Measurements from ENCODE around the gene ZSWIM6.

ZSWIM6 gene

DNA sequence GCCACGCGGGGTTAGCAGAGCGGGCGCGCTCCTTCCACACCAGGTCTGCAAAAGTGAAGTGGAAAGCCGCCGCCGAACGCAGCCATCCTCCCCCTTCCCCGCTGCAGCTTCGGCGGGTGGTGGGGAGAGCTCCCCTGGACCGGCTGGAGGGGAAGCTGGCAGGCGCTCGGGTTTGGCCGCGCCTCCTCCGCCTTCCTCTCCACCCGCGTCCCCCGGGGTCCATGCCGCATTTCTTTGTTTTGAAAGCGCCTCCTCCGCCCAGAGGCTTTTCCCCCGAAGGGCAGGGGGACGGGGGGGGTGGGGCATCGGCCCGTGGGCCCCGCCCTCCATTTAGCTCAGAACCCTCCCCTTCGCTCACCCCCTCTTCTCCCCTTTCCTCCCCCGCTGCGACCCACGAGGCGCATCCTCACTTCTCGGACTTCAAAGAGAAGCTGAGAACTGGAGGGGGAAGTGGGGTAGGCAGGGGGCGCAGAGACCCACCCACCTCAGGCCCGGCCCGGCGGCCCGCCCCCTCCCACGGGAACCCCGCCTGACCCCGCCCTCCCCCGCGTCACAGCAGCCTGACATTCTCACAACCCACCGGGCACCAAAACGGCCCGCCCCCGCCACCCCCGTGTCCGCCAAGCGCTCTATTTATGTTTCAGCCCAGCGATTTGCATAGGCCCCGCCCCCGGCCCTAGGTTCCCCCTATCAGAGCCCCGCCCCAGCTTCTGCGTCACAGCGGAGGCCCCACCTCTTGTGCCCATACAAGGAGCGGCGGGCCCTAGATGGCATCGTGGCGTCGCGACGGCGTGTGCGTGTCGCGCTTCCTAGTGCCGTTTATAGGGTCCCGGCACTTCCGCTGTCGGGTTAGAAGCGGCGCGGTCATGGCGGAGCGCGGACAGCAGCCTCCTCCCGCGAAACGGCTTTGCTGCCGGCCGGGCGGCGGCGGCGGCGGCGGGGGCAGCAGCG, at the start of gene ZSWIM6:
Gene ZSWIM6 (plus strand): TSS at position 852 of the 951 bp plus-strand sequence. CDS start 15 bp downstream, at position 867.
- peak; percentile 98 to 100 for DNase-seq

- DNase-seq, result no peak
Observed at GRCh38 chr5:61283471-61283870, 48.6 kb upstream of the ZSWIM6 start.

DNA sequence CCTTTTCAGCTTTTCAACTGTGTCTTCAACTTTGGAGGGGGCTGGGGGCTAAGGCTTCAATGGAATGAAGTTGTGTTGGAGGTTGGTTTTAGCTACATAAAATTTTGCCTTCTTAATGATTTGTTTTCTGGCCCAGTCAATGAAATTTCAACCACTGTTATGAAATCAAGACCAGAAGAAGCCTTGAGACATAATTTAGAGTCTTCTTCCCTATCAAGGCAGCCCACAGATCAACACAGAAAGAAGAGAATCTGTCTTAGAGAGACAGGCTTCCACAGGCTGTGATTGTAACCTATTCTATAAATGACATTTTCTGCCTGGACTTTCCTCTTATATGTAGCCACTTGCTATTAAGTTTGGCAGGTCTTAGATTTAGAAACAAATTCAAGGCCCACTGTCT, 46.5 kb upstream of the ZSWIM6 start:
- no peak for DNase-seq

- DNase-seq, result no peak
Observed at GRCh38 chr5:61286446-61287132, 45.5 kb upstream of the ZSWIM6 start.

- no peak for DNase-seq
Observed at GRCh38 chr5:61287474-61287873, 44.6 kb upstream of the ZSWIM6 start.

- DNase-seq, result no peak
Observed at GRCh38 chr5:61289241-61289640, 42.8 kb upstream of the ZSWIM6 start.

DNA sequence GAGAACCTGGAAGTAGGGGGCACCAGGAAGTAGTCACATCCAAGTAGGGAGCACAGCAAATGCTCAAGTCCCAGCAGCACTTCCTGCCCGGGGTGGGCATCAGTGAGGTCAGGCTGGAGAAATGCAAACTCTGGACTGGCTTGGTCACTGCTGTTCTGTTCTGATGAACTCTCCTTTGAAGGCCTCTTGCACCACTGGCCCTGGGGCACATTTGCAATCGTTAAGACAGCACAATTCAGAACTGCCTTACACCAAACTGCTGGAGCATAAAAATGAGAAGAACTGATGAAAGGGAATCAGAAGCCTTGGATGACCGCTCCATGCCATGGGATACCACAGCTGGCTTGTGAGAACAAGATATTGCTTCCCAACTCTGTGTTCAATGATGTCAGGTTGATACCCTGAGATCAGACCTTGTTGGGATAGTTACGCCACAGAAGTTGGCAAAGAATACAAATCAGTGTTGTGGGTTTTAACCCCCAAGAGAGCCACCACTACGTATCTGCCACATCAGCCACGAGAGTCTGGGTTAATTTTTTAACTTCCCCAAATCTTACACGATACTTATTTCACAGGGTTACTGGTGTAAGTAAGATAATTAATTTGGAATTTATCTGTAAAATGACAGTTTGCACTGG, 42.3 kb upstream of the ZSWIM6 start:
- DNase-seq, result no peak

DNA sequence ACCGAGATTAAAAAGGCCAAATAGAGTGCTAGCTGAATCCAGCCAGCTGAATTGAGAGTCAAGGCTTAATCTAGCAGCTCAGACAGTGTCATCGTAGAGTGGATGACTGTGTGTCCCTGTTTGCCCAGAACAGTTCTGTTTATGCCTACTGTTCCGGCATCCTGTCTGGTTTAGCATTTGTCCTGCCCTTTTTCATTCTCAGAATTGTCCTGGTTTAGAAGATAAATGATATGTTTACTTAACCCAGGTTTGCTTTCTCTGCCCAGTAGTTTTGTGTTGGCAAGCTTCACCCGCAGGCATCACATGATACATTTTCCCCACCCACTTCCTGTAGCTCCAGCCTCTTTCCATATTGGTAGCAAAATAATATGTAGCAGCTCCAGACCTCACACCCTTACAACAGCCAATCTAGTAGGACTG, 41.3 kb upstream of the ZSWIM6 start:
- no peak for DNase-seq

DNA sequence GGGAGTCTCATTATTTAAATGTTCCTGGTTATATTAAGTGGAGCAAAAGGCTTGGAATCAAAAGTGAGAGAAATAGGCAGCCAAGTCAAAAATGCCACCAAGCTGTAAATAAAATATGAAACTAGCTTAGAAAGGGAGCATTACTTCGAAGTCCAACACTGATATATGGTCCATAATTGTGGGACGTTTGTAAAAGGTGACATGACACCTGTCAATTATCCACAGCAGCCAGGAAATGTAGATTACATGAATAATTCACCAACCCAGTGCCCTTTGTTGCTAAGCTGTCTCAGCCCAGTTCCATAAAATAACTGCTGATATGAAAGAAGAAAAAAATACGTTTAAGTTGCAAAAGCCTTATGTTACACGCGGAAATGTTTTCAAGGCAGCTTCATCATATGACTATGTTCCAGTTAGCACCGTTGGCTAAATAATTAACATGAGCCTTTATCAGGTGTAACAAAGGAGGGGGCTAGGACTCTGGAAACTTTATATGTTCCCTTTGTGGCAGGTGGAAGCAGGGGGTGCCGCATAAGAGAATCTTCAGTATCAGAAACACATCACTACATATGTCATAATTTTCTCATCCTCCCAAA, 39.9 kb upstream of the ZSWIM6 start:
- no peak for DNase-seq

- no peak for DNase-seq
Observed at GRCh38 chr5:61293071-61293470, 39.0 kb upstream of the ZSWIM6 start.

DNA sequence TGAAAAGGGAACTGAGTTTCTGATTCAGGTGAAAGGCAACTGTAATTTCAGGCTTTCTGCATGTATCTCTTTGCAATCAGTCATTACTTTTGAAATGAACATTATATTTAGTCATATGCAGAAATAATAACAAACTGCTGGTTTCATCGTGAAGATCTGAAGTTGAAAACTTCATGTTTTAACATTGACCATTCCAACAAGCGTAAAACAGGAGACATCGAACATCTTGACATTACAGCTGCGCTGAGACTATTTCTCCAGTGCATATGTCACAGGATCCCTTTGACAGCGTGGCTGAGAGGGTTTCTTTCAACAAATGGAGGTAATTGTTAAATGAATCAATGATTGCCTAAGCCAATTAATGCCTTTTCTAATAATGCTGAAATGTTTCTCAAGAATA, 38.2 kb upstream of the ZSWIM6 start:
- no peak for DNase-seq

DNA sequence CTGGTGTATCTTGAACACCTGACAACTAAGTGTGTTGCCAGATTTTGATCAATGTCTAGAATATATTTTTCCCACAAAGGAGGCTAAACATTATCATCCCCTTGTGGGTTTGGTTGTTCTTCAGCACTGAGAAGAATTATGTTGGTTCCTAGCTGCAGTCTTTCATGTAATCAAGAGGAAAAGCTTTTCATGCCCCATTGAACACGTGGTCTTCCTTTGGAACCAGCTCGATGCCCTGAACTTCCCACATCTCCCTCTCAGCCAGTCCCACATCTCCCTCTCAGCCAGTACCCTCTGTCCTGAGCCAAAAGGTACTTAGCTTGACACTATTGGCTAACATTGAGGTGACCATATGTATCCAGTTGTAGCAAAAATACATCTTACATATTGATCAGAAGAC, 36.7 kb upstream of the ZSWIM6 start:
- DNase-seq, result no peak

DNA sequence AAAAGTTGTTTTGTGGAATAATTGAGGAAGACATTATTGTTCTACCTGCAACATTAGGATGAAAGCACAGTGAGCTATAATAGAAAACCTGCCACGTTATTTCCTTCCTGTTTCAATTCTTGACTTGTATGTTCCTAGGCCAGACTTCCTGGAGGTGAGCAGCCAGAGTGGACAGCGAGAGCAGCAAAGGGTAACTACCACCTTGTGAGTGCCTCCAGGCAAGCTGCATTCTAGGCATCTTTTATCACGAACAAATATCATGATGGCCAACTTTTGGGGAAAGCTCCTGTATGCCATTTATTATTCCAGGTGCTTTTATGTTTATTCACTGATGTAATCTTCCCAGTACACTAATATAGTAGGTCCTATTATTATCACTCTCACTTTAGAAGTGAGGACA, 34.0 kb upstream of the ZSWIM6 start:
- no peak for DNase-seq

GRCh38 chr5:61298580-61298979, 33.5 kb upstream of the ZSWIM6 start:
- no peak for DNase-seq

- no peak for DNase-seq
Observed at GRCh38 chr5:61299261-61299681, 32.8 kb upstream of the ZSWIM6 start.

GRCh38 chr5:61301341-61302199, 30.5 kb upstream of the ZSWIM6 start:
- DNase-seq, result no peak

GRCh38 chr5:61302200-61302563, 29.9 kb upstream of the ZSWIM6 start:
- DNase-seq, result no peak

DNA sequence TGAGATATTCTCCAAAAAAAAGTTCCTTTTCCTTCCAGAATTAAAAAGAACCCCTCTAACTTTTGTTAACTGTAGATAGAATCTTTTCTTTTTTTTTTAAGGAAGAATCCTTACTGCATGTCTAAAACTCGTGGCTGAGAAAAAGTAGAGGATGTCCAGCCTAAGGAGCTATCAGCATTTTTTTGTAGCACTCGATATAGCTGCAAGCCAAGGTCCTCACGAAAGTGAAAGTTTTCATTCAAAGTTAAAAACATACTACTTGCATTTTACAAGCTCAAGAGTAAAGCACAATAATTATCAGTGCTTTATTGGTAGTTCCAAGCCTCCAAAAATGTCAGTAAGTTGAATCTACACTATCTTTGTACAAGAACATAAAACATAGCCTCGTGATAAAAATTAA, 28.7 kb upstream of the ZSWIM6 start:
- no peak for DNase-seq

DNA sequence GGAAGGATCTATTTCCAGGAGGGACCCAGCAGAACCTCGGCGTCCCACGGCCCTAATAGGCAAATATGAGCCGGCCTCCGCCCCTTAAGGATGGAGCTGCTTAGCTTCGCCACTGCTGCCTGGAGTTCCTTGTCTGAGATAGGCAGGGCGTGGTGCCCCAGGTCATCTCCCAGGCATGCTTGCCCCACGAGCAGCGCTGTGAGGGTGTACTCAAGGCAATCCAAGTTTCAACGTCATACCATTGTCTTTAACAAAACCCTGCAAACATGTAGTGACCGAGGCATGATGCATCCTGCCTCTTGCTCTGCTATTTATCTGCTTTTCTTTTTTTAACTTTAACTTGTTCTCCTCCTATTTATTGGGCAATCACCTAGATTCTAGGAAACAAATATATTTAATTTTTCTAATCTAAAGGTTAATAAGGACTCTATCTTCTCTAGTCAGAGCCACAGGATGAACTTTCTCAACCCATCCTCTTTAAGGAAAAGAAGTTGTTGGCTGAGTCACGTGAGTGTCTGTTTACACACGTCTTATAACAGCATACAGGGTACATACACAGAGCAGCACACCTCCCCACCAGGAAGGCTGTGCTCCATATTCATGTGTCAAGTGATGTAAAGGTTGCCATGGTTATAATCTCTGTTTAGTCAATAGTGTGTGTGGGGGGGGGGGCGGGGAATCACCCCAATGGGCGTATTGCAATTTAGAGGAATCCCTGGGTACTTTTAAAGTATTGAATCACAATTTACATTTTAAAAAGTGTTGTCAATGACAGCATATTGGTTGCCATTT, 27.3 kb upstream of the ZSWIM6 start:
- DNase-seq, result no peak

- no peak for DNase-seq
Observed at GRCh38 chr5:61306531-61307131, 25.4 kb upstream of the ZSWIM6 start.

DNA sequence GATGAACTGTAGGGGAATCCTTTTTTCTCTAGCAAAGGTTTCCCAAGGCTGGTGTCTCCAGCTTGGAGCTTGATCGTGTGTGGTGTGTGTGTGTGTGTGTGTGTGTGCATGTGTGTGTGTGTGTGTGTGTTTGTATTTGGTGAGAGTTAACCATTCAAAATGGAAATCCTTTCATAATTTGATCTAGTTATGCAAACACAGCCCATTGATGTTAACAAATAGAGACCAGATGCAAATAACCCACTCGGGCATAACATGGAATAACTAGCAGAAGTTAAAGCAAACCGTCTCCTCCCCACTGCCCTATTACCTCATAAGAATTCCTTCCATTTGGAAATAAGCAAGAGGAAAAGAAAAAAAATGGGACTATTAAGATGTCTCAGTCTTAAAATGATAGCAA, 24.9 kb upstream of the ZSWIM6 start:
- DNase-seq, result no peak

All from NCI-H187 (cell line).